BE2C (cell line): ENCODE measurements around the gene LARP1.

Experiments
- DNase-seq: peaks from one replicate; pipeline ENCODE4 v3.0.0-alpha.2; 2020
- H3K27me3 ChIP-seq: fragments of 250-450 bp; sonication (Bioruptor Pico); 2 replicates; pipeline ENCODE4 v1.5.1; 2020; ENCODE audit warnings: mild to moderate bottlenecking
- H3K36me3 ChIP-seq: fragments of 250-450 bp; sonication (Bioruptor Pico); 2 replicates; pipeline ENCODE4 v1.5.1; 2020; ENCODE audit warnings: mild to moderate bottlenecking
- H3K4me1 ChIP-seq: fragments of 250-450 bp; sonication (Bioruptor Pico); 2 replicates; pipeline ENCODE4 v1.5.1; 2020
- H3K4me3 ChIP-seq: 2 replicates; pipeline ENCODE4 v1.5.1; 2011; ENCODE audit warnings: low read depth, low read length
- H3K9me3 ChIP-seq: fragments of 250-450 bp; sonication (Bioruptor Pico); 2 replicates; pipeline ENCODE4 v1.5.1; 2020
- CTCF ChIP-seq: IDR thresholded peaks from 2 replicates; pipeline ENCODE4 v1.5.1; 2012; ENCODE audit warnings: mild to moderate bottlenecking, low read depth, low read length

Gene LARP1

GRCh38 chr5:154793599-154794524, 38.7 kb downstream of the LARP1 start:
- peaks cover 84% of the 10 kb centered on the region for H3K36me3 ChIP-seq

GRCh38 chr5:154794525-154795234, 39.5 kb downstream of the LARP1 start:
- H3K9me3 ChIP-seq, result no peaks in the 10 kb centered on the region
- H3K36me3 ChIP-seq, result peaks cover 91% of the 10 kb centered on the region
- no peaks in the 10 kb centered on the region; the same call in 1 of the 2 replicates for H3K4me1 ChIP-seq
- no peak overlapping the region for H3K4me3 ChIP-seq
- DNase-seq, result no peak
- H3K27me3 ChIP-seq, result no peaks in the 10 kb centered on the region
- no peak for TF ChIP-seq CTCF

More at GRCh38 chr5:154793599-154794524, 38.7 kb downstream of the LARP1 start:
- no peaks in the 10 kb centered on the region for H3K27me3 ChIP-seq
- H3K9me3 ChIP-seq, result no peaks in the 10 kb centered on the region
- H3K4me3 ChIP-seq, result no peak overlapping the region
- TF ChIP-seq CTCF, result no peak
- no peak for DNase-seq
- H3K4me1 ChIP-seq, result no peaks in the 10 kb centered on the region; the same call in 1 of the 2 replicates

GRCh38 chr5:154795235-154795596, 40.0 kb downstream of the LARP1 start:
- H3K4me1 ChIP-seq, result no peaks in the 10 kb centered on the region; the same call in 1 of the 2 replicates
- H3K9me3 ChIP-seq, result no peaks in the 10 kb centered on the region
- no peak for TF ChIP-seq CTCF
- no peaks in the 10 kb centered on the region for H3K27me3 ChIP-seq
- H3K36me3 ChIP-seq, result peaks cover 91% of the 10 kb centered on the region
- no peak for DNase-seq
- H3K4me3 ChIP-seq, result no peak overlapping the region

GRCh38 chr5:154797762-154798161, 42.6 kb downstream of the LARP1 start:
- peaks cover 91% of the 10 kb centered on the region for H3K36me3 ChIP-seq
- H3K27me3 ChIP-seq, result no peaks in the 10 kb centered on the region
- DNase-seq, result no peak
- H3K9me3 ChIP-seq, result no peaks in the 10 kb centered on the region
- no peak for TF ChIP-seq CTCF
- no peak overlapping the region for H3K4me3 ChIP-seq
- no peaks in the 10 kb centered on the region; the same call in none of the 2 replicates for H3K4me1 ChIP-seq

- Histone ChIP-seq H3K9me3 (no peaks in the 10 kb centered on the region), H3K27me3 (no peaks in the 10 kb centered on the region), H3K4me3 (no peak overlapping the region), H3K4me1 (no peaks in the 10 kb centered on the region; the same call in 1 of the 2 replicates), H3K36me3 (peaks cover 94% of the 10 kb centered on the region)
- no peak for TF ChIP-seq CTCF
- no peak for DNase-seq
Observed at GRCh38 chr5:154800582-154800981, 45.4 kb downstream of the LARP1 start.

DNA sequence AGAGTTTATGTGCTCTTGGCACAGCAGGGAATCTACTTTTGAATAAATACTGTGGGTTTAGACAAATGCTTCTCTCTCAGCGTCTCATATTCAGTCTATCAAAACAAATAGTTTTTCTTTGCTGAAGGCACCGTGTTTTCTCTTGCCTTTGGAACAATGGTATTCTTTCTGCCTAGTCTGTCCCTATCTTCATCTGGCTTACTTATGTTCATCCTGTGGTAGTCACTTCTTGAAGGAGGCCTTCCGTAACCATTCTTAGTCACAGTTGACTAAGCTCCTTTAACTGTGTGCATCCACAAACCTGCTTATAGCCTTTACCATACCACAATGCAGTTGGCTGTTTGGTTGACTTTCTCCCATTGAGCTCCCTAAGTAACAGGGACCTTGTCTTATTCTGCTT, 45.9 kb downstream of the LARP1 start:
- TF ChIP-seq CTCF, result no peak
- no peaks in the 10 kb centered on the region; the same call in 1 of the 2 replicates for H3K4me1 ChIP-seq
- no peaks in the 10 kb centered on the region for H3K9me3 ChIP-seq
- no peak for DNase-seq
- no peak overlapping the region for H3K4me3 ChIP-seq
- H3K27me3 ChIP-seq, result no peaks in the 10 kb centered on the region
- peaks cover 99% of the 10 kb centered on the region for H3K36me3 ChIP-seq
